AG20443 (cell line): ENCODE results near the gene LYRM4.

Experiments
- DNase-seq: peaks from one replicate; pipeline ENCODE4 v3.0.0; 2012; ENCODE audit warnings: low spot score, mixed read lengths

The LYRM4 gene

GRCh38 chr6:5280920-5281319 lies 20.2 kb upstream of the LYRM4 start:
- no peak for DNase-seq

- DNase-seq, result no peak
Measured at GRCh38 chr6:5279891-5280338, 19.2 kb upstream of the LYRM4 start.

GRCh38 chr6:5278565-5279120 lies 17.9 kb upstream of the LYRM4 start:
- no peak for DNase-seq

GRCh38 chr6:5278047-5278446 lies 17.3 kb upstream of the LYRM4 start:
- DNase-seq, result no peak

- DNase-seq, result no peak
Measured at GRCh38 chr6:5277589-5277988, 16.8 kb upstream of the LYRM4 start.

GRCh38 chr6:5276581-5276980 lies 15.8 kb upstream of the LYRM4 start:
- no peak for DNase-seq

GRCh38 chr6:5275497-5275896 lies 14.7 kb upstream of the LYRM4 start:
- no peak for DNase-seq

- no peak for DNase-seq
Measured at GRCh38 chr6:5274231-5274630, 13.5 kb upstream of the LYRM4 start.

GRCh38 chr6:5271926-5272325 lies 11.2 kb upstream of the LYRM4 start:
- DNase-seq, result no peak

- no peak for DNase-seq
Measured at GRCh38 chr6:5270093-5270680, 9.4 kb upstream of the LYRM4 start.

GRCh38 chr6:5266423-5266822 lies 5.7 kb upstream of the LYRM4 start:
- no peak for DNase-seq

GRCh38 chr6:5261545-5262109 lies 877 bp upstream of the LYRM4 start:
- no peak for DNase-seq

GRCh38 chr6:5260111-5260620 lies 584 bp downstream of the LYRM4 start:
- peak; percentile 71 for DNase-seq

GRCh38 chr6:5259428-5259827 lies 1.3 kb downstream of the LYRM4 start:
- no peak for DNase-seq

GRCh38 chr6:5257400-5257799 lies 3.4 kb downstream of the LYRM4 start:
- no peak for DNase-seq

- no peak for DNase-seq
Measured at GRCh38 chr6:5256952-5257351, 3.8 kb downstream of the LYRM4 start.

GRCh38 chr6:5250911-5251310 lies 9.8 kb downstream of the LYRM4 start:
- DNase-seq, result no peak

- DNase-seq, result no peak
Measured at GRCh38 chr6:5250451-5250850, 10.3 kb downstream of the LYRM4 start.

- no peak for DNase-seq
Measured at GRCh38 chr6:5249451-5250122, 11.2 kb downstream of the LYRM4 start.

- no peak for DNase-seq
Measured at GRCh38 chr6:5248302-5249098, 12.2 kb downstream of the LYRM4 start.

GRCh38 chr6:5247201-5247600 lies 13.5 kb downstream of the LYRM4 start:
- no peak for DNase-seq
